Measurements from ENCODE around the gene ECE1.

The ECE1 gene

GRCh38 chr1:21249940-21250493 is 40.2 kb downstream of the ECE1 start:
- no peak overlapping the region for H3K4me3 ChIP-seq (replicated peaks; ENCODE audit: low read depth, low read length)
- TF ChIP-seq CTCF (IDR thresholded peaks at IDR 0.05; ENCODE audit: low read depth, low read length, missing control alignments) = no peak
- no peak for DNase-seq (ENCODE audit: extremely low read depth, low read depth)

- H3K4me3 ChIP-seq (replicated peaks; ENCODE audit: low read depth, low read length) = no peak overlapping the region
- no peak for DNase-seq (ENCODE audit: extremely low read depth, low read depth)
- TF ChIP-seq CTCF (IDR thresholded peaks at IDR 0.05; ENCODE audit: low read depth, low read length, missing control alignments) = no peak
These were observed 42.2 kb downstream of the ECE1 start for GRCh38 chr1:21247892-21248715.

- H3K4me3 ChIP-seq (replicated peaks; ENCODE audit: low read depth, low read length) = no peak overlapping the region
- no peak for DNase-seq (ENCODE audit: extremely low read depth, low read depth)
- no peak for TF ChIP-seq CTCF (IDR thresholded peaks at IDR 0.05; ENCODE audit: low read depth, low read length, missing control alignments)
These were observed 43.2 kb downstream of the ECE1 start for GRCh38 chr1:21246905-21247642.

GRCh38 chr1:21245688-21246229 is 44.5 kb downstream of the ECE1 start:
- no peak overlapping the region for H3K4me3 ChIP-seq (replicated peaks; ENCODE audit: low read depth, low read length)
- TF ChIP-seq CTCF (IDR thresholded peaks at IDR 0.05; ENCODE audit: low read depth, low read length, missing control alignments) = no peak
- DNase-seq (ENCODE audit: extremely low read depth, low read depth) = no peak

GRCh38 chr1:21244986-21245687 is 45.1 kb downstream of the ECE1 start:
- TF ChIP-seq CTCF (IDR thresholded peaks at IDR 0.05; ENCODE audit: low read depth, low read length, missing control alignments) = peak; percentile 60
- H3K4me3 ChIP-seq (replicated peaks; ENCODE audit: low read depth, low read length) = no peak overlapping the region
- DNase-seq (ENCODE audit: extremely low read depth, low read depth) = no peak

- no peak for TF ChIP-seq CTCF (IDR thresholded peaks at IDR 0.05; ENCODE audit: low read depth, low read length, missing control alignments)
- H3K4me3 ChIP-seq (replicated peaks; ENCODE audit: low read depth, low read length) = no peak overlapping the region
- no peak for DNase-seq (ENCODE audit: extremely low read depth, low read depth)
These were observed 46.1 kb downstream of the ECE1 start for GRCh38 chr1:21244154-21244553.

Data from HFF-Myc (cell line).